UCSD-AML1 (cell line): ENCODE results near the gene RSPH10B2.
"Not testable (repeated sequence)": the region's sequence is repeated elsewhere in the genome, so short reads cannot be mapped to it uniquely, and the experiment has no call there.

ENCODE experiments used
- DNase-seq: peaks from one replicate; lab custom pipeline; 2025; ENCODE audit not compliant: unreplicated experiment; lab: John Stamatoyannopoulos, UW

RSPH10B2 gene

DNA sequence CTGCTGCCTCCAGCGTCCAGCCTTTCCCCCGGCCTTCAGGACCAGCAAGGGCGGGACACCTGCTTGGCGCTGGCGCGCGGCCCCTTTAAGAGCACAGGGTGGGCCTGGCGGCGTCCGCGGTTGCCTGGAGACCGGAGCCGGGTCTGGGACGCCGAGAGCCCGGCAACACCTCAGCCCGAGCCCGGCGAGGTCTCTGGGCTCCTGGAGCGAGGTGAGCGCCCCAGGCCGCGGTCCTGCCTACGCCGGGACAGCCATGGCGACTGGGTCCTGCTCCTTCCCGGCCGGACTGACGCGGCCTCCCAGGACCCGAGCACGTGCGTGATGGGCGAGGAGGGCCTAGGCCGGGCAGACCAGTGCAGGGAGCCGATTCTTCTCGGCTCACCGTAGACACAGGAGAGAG lies at the start of gene RSPH10B2:
Gene RSPH10B2 (plus strand): TSS at position 140 of the 400 bp plus-strand sequence. CDS start 3,575 bp downstream, outside the sequence.
- DNase-seq: not testable (repeated sequence)

DNA sequence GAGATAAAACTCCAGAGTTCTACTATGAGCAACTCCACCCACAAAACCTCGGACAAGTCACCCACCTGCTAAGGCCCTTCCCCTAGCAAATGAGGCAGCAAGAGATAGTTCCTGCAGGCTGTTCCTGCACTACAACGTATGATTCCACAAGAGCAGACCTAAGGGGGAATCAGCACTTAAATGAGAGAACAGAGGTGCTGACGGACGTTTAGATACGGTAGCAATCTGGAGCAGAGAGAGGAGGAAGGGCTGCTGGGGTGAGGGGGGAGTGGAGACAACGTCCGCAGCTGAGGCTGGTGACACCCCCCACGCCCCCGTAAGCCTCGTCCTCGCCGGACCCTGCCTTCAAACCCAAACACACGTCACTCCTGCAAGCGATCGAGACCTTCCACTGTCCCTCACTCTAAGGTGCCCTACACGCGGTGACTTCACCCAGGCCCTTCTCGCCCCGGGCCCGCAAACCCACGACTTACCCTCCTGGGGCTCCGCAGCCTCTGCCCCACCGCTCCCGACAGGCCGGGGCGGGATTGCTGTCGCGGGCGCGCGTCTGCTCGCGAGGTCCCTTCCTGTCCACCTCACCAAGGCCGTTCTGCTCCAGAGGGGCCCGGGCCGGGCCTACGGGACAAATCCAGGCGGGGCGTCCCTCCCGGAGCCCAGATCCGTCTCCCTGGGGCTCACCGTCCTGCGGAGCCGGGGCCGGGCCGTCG lies 47.8 kb upstream of the RSPH10B2 start:
- peak; percentile 26 for DNase-seq

DNA sequence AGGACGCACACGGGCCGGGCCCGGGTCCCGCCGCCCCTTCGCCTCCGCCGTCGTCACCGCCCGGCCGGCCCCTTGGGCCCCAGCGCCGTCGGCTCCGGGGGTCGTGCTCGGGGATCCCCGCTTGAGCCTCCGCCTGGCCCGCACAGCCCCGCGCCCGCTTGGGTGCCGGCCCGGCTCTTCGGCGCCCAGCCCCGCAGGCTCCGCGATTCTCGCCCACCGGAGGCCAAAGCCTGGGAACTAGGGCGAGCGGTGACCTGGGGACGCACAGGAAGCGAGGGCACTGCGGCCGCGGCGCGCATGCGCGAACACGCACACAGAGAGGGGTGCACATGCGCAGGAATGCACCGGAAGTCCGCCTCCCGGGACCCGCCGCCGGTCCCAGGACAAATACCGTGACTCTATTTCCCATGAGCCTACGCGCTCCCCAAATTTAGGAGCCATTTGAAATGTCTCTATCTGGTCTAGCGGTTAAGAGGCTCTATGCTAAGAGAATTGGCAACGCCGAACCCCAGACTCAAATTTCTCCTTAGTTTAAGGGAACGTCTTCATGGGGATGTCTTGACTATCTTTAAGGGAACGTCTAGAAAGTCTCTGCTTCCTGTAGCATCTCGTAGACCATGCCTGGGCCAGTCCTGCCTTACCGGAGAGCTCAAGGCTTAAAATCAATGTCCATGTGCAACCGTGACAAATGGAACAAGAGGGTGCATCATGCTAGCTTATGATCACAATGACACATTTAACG lies 47.1 kb upstream of the RSPH10B2 start, which contains the start of gene ZNF12:
Gene ZNF12 (minus strand): TSS at position 282 of the 742 bp plus-strand sequence. CDS start 1,774 bp downstream, outside the sequence.
- peak; percentile 89 for DNase-seq

DNA sequence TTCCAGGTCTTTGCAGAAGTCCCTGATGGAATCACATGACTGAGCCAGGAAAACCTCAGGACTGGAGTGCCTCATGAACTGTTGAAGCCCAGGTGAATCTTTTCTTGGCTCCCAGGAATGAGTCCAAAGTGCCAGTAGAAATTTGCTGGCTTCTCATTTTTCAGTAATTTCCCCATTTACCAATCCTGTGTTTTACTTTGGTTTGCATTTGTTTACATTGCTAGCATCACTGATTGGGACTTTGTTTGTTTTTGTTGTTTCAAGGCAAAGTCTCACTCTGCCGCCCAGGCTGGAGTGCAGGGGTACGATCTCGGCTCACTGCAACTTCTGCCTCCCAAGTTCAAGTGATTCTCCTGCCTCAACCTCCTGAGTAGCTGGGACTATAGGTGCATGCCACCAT lies 45.6 kb upstream of the RSPH10B2 start:
- no peak for DNase-seq

DNA sequence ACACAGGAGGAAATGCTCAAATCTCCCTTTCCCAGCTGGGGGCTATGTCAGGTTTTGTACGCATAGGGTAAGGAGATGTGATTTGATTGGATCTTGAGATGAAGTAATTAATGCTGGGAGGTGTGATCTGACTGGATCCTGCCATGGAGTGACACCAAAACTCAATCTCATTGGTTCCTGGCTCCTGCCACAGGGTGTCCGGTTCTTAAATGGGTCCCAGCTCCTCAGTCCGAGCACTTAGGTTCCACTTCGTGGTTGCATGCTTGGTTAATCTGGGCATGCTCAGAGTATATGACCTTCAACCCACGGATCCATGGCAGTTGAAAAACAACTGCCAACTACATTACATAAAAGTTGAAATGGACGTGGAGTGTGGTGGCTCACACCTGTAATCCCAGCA lies 44.1 kb upstream of the RSPH10B2 start:
- DNase-seq: no peak

DNA sequence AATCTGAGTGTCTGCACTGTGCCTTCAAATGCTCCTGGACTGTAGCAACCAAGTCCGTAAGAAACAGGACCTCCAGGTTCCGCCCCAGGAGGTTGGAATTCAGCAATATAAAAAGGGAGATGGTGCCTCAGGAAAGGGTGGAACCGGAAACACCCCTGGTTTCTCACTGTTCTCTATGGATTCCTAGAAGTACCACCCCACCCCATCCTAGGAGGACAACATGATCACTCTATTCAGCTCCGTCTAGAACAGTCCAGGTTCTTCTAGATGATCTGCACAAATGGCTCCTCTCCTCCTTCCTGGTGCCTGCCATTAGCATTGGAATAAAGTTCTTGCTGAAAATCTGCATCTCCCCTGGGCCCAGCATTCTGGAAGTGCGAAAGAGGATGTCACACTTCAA lies 39.5 kb upstream of the RSPH10B2 start:
- no peak for DNase-seq

DNA sequence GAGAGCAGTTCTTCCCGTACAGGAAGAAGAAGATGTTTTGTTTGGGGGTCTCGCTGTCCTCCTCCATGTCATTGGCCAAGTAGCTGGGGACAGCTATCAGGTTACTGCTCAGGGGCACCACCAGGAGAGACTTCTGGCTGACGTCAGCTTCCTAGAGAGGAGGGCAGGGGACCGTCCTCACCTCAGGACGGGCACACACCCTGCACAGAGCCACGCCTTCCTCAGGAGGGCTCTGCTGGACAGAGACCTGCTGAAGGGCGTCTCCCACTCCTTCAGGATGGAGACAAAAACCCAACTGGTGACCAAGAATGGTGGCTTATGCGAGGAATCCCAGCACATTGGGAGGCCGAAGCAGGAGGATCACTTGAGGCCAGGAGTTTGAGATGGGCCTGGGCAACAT lies 38.0 kb upstream of the RSPH10B2 start:
- DNase-seq: not testable (repeated sequence)

DNA sequence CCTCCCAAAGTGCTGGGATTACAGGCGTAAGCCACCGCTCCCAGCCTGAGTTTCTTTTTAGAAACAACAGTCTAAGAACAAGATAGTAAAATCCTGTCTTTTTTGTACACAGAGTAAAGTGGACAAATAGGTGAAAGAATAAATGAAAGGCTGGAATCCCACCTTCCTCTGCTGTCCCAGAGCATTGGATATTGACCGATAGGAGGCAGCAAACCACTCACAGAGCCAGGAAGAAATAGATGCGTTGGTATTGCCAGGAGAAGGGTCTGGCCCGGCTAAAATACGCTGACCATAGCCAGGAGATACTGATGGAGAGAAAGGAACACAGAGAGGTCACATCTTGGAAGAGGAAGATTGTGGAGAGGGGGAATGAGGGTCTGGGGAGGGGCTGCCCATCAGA lies 35.8 kb upstream of the RSPH10B2 start:
- no peak for DNase-seq

DNA sequence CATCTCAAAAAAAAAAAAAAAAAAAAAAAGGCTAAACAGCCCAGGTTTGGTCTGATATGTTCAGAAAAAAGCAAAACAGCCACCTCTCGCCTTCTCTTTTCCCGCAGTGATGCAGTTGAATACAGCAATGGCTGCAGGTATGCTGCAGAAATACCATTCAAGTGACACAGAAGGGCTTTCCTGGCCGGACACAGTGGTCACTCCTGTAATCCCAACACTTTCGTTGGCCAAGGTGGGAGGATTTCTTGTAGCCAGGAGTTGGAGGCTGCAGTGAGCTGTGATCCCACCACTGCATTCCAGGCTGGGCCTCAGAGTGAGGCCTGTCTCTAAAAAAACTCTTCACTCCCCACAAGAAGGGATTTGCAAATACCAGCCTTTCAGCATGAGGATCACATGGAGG lies 29.6 kb upstream of the RSPH10B2 start:
- DNase-seq: not testable (repeated sequence)

DNA sequence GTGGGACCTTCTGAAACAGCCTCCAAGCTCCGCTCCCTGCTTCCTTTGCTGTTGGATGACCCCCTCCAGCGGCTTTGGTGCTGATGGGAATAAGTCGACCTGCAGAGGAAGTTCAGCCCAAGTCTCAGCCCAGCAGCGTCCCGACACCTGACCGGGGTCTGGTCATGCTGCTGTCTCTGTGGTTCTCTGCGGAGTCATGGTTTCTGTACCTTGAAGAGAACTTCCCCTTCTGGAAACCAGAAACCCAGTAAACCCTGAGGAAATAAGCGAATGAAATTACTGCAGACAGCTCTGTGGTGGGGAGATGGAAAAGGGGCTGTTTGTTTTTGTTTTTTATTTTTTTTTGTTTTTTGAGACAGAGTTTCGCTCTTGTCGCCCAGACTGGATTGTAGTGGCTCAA lies 28.9 kb upstream of the RSPH10B2 start:
- peak; percentile 20 for DNase-seq

DNA sequence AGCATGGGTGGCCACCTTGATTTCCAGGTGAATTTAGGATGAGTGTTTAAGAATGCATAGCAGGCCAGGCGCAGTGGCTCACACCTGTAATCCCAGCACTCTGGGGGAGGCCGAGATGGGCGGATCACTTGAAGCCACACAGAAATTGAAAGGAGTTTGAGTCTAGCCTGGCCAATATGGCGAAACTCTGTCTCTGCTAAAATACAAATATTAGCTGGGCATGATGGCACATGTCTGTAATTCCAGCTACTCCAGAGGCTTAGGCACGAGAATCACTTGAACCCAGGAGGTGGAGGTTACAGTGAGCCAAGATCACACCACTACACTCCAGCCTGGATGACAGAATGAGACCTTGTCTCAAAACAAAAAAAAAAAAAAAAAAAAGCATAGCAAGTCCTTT lies 27.6 kb upstream of the RSPH10B2 start:
- DNase-seq: not testable (repeated sequence)

DNA sequence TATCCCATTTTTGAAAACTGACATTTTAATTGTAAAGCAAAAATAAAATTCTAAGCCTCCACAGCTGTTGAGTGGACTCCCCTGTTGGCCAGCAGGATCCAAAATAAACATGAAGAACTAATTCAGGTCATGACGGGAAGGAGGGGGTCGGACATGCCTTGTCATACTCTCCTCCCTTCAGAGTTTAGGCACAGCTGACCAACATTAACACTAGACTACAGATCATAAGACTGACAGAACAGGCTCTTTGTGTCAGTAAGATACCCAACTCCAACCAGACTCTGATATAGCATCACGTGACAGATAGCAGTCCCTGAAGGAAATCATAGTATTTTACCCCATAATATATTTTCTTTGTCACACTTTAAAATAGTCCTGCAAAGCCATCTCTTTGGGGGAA lies 26.2 kb upstream of the RSPH10B2 start:
- no peak for DNase-seq

DNA sequence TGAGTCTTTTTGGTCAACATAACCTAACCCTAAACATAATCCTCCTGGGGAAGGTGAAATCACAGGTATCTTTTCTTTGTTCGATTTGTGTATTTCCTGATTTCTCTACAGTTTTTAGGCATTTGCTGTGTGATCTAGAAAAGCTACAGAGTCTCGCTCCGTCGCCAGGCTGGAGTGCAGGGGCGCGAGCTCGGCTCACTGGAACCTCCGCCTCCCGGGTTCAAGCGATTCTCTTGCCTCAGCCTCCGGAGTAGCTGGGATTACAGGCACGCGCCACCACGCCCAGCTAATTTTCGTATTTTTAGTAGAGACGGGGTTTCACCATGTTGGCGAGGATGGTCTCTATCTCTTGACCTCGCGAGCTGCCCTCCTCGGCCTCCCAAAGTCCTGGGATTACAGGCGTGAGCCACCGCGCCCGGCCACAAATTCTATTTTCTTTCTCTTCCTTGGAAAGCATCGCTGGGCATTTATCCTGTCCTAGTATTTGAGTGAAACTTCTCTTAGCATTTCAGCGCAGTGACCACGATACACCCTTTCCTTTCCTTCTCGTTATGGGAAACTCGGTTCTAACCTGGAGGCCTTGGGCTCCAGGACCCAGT lies 24.9 kb upstream of the RSPH10B2 start:
- not testable (repeated sequence) for DNase-seq

DNA sequence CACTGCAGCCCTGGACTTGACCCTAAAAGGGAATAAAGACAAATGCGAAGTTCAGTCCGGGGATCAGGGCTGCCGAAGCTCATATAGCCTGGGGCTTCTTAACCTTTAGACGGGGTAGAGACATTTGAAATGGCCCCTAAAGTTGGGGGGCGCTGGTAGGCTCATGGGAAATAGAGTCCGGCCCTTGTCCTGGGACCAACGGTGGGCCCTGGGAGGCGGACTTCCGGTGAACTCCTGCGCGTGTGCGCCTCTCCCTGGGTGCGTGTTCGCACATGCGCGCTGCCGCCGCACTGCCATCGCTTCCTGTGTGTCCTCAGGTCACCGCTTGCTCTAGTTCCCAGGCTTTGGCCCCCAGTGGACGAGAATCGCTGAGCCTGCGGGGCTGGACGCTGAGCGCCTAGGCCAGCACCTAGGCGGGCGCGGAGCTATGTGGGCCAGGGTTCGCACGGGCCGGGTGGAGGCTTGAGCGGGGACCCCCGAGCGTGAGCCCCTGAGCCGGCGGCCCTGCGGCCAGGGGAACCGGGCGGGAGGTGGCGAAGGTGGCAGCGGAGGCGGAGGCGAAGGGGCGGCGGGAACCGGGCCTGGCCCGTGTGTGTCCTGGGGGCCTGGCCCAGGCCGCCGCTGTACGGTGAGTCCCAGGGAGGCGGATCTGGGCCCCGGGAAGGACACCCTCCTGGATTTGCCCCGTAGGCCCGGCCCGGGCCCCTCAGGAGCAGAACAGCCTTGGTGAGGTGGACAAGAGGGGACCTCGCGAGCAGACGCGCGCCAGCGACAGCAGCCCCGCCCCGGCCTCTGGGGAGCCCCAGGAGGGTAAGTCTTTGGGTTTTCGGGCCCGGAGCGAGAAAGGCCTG lies 24.2 kb upstream of the RSPH10B2 start:
- DNase-seq: peak; percentile 89

DNA sequence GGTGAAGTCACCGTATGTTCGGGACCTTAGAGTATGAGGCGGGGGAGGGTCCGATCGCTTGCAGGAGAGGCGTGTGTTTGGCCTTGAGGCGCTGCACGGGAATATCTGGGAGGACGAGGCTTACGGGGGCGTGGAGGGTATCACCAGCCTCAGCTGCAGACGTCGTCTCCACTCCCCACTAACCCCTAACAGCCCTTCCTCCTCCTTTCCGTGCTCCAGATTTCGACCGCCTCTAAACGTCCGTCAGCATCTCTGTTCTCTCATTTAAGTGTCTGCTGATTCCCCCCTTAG lies 23.6 kb upstream of the RSPH10B2 start:
- no peak for DNase-seq

DNA sequence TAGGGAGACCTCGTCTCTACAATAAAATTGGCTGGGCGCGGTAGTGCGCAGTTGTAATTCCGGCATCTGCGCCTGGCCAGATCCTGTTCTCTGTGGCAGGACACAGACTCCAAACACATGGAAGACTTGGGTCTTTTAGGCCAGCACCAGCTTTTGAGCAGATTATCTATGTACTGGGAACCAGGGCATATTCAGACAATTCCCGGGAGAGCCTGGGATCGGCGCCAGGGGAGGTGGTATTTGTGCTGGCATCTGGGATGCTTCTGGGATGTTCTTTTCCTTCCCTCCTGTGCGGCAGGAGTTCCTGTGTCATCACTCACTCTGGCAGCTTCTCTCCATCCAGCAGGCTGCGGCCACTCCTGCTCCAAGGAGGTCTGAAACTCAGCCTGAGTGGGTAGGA lies 15.5 kb upstream of the RSPH10B2 start:
- not testable (repeated sequence) for DNase-seq

DNA sequence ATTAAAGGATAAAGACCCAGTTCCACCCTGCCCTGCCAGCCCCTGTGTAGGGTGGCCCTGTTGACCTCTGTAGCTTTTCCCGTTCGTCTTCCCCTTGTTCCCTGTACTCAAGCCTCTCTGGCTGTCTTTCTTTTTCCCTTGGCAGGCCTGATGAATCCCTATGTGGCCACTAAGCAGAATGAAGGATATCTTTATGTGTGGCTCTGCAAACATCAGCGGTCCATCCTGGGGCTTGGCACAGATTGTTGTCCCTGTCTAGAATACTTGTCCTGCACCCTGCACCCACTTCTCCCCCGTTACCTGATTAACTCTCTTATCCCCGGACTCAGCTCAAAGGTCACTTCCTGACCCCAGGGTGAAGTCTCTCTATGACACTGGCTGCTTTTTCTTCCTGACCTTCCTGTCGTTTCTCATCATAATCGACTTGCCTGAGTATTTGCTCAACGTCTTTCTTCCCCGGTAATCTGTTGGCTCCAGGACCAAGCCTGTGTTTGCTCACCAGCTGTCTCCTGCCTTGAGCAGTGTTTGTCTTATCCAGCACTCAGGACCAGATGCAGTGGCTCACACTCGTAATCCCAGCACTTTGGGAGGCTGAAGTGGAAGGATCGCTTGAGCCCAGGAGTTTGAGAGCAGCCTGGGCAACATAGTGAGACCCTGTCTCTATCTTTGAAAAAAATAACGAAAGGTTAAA lies 9.3 kb upstream of the RSPH10B2 start:
- not testable (repeated sequence) for DNase-seq

DNA sequence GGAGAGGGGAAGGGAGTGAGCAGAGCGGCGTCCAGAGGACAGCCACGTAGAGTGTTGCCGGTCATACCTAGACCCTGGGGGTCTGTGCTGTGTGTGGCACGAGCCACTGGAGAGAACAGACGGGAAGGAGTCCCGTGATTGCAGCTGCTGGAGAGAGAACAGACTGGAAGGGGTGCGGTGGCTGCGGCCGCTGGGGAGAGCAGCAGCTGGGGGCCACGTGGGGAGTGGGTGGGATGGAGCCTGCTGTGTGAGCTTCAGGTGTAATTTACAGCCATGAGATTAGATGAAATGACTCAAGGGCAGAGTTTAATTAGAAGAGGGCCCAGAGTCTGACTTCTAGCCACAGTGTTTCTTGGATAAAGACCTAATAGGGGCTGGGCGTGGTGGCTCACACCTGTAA lies 4.6 kb upstream of the RSPH10B2 start:
- DNase-seq: not testable (repeated sequence)

DNA sequence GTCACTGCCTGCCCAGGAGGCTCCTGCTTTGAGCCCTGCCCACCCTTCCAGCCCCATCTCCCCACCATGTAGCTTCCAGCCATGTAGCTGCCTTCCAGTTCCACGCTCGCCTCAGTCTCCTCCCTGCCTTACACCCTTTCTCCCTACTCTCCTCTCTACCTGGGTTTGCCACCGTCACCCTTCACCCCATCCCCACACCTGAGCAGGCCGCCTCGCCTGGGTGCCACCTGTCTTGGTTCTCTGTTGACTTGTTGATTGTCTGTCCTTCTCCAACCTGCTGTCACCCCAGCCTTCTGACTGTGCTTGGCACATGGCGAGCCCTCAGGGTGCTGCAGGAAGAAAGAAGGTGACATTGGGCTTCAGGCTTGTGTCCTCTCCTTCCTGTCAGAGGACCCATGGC lies 3.7 kb upstream of the RSPH10B2 start:
- DNase-seq: not testable (repeated sequence)

DNA sequence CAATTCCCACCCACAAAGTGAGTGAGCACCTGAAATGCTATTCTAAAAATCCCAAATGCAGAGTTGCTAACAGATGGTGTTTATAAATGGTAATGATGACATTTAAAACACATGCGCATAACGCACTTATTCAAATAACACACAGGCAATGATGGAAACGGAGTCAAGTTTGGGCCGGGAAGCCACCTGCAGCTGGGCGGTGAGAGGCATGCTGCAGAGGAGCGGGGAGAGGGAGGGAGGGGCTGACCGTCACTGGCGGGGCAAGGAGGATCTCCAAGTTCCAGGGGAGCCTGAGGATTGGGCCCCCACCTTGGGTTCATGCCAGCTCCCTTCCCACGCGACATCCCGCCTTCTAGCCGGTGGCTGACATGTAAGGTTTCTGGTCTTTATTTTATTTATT lies 7.3 kb downstream of the RSPH10B2 start:
- not testable (repeated sequence) for DNase-seq

DNA sequence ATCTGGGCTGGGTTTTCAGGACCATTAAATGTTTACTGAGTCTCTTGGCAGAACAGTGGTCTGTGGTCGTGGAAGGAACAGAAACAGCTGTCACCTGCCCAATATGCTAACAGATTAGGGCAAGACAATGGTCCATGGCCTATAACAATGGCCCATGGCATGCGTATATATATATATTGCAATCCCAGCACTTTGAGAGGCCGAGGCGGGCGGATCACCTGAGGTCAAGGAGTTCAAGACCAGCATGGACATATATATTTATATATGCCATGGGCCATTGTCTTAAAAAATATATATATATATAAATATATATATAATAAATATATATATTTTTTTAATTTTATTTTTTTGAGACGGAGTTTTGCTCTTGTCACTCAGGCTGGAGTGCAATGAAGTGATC lies 27.7 kb downstream of the RSPH10B2 start:
- DNase-seq: not testable (repeated sequence)
